Inferior parietal cortex (tissue), 1 donor: ENCODE results near the gene AGMAT.

Experiments
- DNase-seq: peaks from one replicate; pipeline ENCODE4 v3.0.0-alpha.2; 2016; ENCODE audit errors: extremely low spot score

The AGMAT gene

GRCh38 chr1:15523104-15524020 is 61.5 kb downstream of the AGMAT start:
- DNase-seq: peak; percentile 30

GRCh38 chr1:15522551-15522950 is 62.3 kb downstream of the AGMAT start:
- no peak for DNase-seq
